Right lobe of liver (tissue), 4 donors: ENCODE measurements around the gene OSBPL2.

ENCODE experiments used
- POLR2A ChIP-seq: fragments of 450-650 bp; IDR thresholded peaks from one replicate; pipeline ENCODE4 v1.6.1; 2017; ENCODE audit warnings: antibody characterized with exemption, mild to moderate bottlenecking
- TF ChIP-seq, protein P1 (sequence below), 4 donors: fragments of 200-600 bp in 3 of 4; fragments of 450-650 bp in 1 of 4; IDR thresholded peaks; one replicate each; pipeline versions ENCODE4 v1.5.1 to v1.8.0; 2016 to 2022; ENCODE audit warnings: antibody characterized with exemption in 4 of 4, mild to moderate bottlenecking in 2 of 4
- donor health status: DM: no; HTN: no; CAD: no.
- donor health status: DM: no; HTN: no; CAD: no.
- donor health status: DM: no; HTN: yes; CAD: no.

DNA sequence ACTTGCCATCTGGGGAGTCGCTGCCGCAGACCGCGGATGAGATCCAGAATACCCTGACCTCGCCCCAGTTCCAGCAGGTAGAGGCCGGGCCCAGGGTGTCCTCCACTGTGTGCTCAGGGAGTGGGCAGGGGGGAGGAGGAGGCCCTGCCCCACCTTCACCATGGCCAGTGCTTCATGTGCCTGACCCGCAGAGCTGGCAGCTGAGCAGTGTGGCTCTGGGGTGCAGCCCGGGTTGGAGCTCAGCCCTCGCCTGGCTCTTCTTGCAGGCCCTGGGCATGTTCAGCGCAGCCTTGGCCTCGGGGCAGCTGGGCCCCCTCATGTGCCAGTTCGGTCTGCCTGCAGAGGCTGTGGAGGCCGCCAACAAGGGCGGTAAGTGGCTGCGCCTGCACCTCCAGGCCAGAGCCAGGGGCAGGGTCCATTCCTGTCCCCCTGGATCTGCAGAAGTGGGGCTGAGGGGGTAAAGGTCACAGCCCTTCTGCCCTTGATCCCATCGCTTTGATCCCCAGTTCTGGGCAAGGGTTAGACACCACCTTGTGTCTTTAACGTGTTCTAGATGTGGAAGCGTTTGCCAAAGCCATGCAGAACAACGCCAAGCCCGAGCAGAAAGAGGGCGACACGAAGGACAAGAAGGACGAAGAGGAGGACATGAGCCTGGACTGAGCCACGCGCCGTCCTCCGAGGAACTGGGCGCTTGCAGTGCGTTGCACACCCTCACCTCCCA is 69.9 kb downstream of the OSBPL2 start:
- TF ChIP-seq, protein P1, sequence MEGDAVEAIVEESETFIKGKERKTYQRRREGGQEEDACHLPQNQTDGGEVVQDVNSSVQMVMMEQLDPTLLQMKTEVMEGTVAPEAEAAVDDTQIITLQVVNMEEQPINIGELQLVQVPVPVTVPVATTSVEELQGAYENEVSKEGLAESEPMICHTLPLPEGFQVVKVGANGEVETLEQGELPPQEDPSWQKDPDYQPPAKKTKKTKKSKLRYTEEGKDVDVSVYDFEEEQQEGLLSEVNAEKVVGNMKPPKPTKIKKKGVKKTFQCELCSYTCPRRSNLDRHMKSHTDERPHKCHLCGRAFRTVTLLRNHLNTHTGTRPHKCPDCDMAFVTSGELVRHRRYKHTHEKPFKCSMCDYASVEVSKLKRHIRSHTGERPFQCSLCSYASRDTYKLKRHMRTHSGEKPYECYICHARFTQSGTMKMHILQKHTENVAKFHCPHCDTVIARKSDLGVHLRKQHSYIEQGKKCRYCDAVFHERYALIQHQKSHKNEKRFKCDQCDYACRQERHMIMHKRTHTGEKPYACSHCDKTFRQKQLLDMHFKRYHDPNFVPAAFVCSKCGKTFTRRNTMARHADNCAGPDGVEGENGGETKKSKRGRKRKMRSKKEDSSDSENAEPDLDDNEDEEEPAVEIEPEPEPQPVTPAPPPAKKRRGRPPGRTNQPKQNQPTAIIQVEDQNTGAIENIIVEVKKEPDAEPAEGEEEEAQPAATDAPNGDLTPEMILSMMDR (IDR thresholded peaks at IDR 0.05), result no peak
- TF ChIP-seq POLR2A, result no peak
